Fibroblast of lung (primary cell): ENCODE data around the gene TBCB. TPM values are rescaled to one million over a fixed set of nuclear protein-coding genes. Genes with fewer than 3 reads are reported as not detected.
A peak's percentile ranks its signal among the peaks of the same experiment; 100 is the strongest.

Experiments used
- DNase-seq, 2 donors: peaks; one replicate each; pipeline versions ENCODE4 v3.0.0 to v3.0.0-alpha.2; 2010; ENCODE audit warnings: low read depth in 2 of 2
- H2AFZ ChIP-seq: 2 replicates; pipeline ENCODE4 v1.5.1; 2012; ENCODE audit warnings: low read length, control low read depth, inconsistent platforms
- H3K27ac ChIP-seq: 2 replicates; pipeline ENCODE4 v1.5.1; 2011; ENCODE audit warnings: low read length, control low read depth; ENCODE audit not compliant: insufficient read depth
- H3K27me3 ChIP-seq: 2 replicates; pipeline ENCODE4 v1.5.1; 2011; ENCODE audit warnings: mild to moderate bottlenecking, low read length; ENCODE audit not compliant: control insufficient read depth, insufficient read depth
- H3K36me3 ChIP-seq: 2 replicates; pipeline ENCODE4 v1.5.1; 2011; ENCODE audit warnings: low read length; ENCODE audit not compliant: control insufficient read depth, insufficient read depth
- H3K4me1 ChIP-seq: 2 replicates; pipeline ENCODE4 v1.5.1; 2011; ENCODE audit warnings: low read length; ENCODE audit not compliant: control insufficient read depth, insufficient read depth; ENCODE audit errors: extremely low read depth
- H3K4me2 ChIP-seq: 2 replicates; pipeline ENCODE4 v1.5.1; 2011; ENCODE audit warnings: low read length, control low read depth; ENCODE audit not compliant: insufficient read depth; ENCODE audit errors: extremely low read depth
- H3K4me3 ChIP-seq, 4 experiments: fragments of 200-600 bp in 1 of 4; sonication (generic) in 1 of 4; replicated peaks in 1 of 4; 2 replicates each; pipeline ENCODE4 v1.5.1; 2011 to 2016; ENCODE audit warnings: low read length in 4 of 4, low read depth in 3 of 4, mild to moderate bottlenecking in 3 of 4, control low read depth in 2 of 4, inconsistent platforms in 1 of 4, mixed read lengths in 1 of 4; ENCODE audit not compliant: insufficient read depth in 1 of 4; ENCODE audit errors: control extremely low read depth in 1 of 4
- H3K79me2 ChIP-seq: 2 replicates; pipeline ENCODE4 v1.5.1; 2012; ENCODE audit warnings: mild to moderate bottlenecking, low read length, inconsistent platforms; ENCODE audit not compliant: control insufficient read depth, insufficient read depth
- H3K9ac ChIP-seq: 2 replicates; pipeline ENCODE4 v1.5.1; 2011; ENCODE audit warnings: mild to moderate bottlenecking, low read length, control low read depth; ENCODE audit not compliant: insufficient read depth
- H3K9me3 ChIP-seq: 2 replicates; pipeline ENCODE4 v1.5.1; 2012; ENCODE audit warnings: low read depth, low read length; ENCODE audit not compliant: control insufficient read depth, insufficient read depth
- H4K20me1 ChIP-seq: 2 replicates; pipeline ENCODE4 v1.5.1; 2011; ENCODE audit warnings: low read length; ENCODE audit not compliant: control insufficient read depth, insufficient read depth; ENCODE audit errors: extremely low read depth
- EZH2 ChIP-seq: IDR thresholded peaks from 2 replicates; pipeline ENCODE4 v1.5.1; 2012; ENCODE audit warnings: low read length, control low read depth, mild to moderate bottlenecking; ENCODE audit errors: missing control alignments
- polyA plus RNA-seq, 2 donors: library from polyadenylated mRNA; depleted of rRNA in 1 of 2; stranded (reverse) in 1 of 2; unstranded in 1 of 2; fragments of >200 nt; gene quantifications; 2 replicates each; pipeline ENCODE4 v1.2.1, GENCODE V29; 2011 to 2012; ENCODE audit warnings: missing spikeins in 1 of 2
- total RNA-seq: library from RNA; depleted of rRNA; stranded (reverse); fragments of >200 nt; gene quantifications from 2 replicates; pipeline ENCODE4 v1.2.1, GENCODE V29; 2014
- TF ChIP-seq, protein P1 (sequence below), 2 donors: IDR thresholded peaks in 1 of 2; conservative IDR thresholded peaks in 1 of 2; 1 replicate in 1 of 2; 2 replicates in 1 of 2; pipeline ENCODE4 v1.5.1; 2011 to 2012; ENCODE audit warnings: low read length in 2 of 2, control low read depth in 1 of 2, inconsistent platforms in 1 of 2, low read depth in 1 of 2, mild to moderate bottlenecking in 1 of 2

TBCB gene
- total and polyA plus RNA-seq, 2 donors (not counting 1 experiment from before 2014, with no cell fraction given) = 194 to 249 TPM

DNA sequence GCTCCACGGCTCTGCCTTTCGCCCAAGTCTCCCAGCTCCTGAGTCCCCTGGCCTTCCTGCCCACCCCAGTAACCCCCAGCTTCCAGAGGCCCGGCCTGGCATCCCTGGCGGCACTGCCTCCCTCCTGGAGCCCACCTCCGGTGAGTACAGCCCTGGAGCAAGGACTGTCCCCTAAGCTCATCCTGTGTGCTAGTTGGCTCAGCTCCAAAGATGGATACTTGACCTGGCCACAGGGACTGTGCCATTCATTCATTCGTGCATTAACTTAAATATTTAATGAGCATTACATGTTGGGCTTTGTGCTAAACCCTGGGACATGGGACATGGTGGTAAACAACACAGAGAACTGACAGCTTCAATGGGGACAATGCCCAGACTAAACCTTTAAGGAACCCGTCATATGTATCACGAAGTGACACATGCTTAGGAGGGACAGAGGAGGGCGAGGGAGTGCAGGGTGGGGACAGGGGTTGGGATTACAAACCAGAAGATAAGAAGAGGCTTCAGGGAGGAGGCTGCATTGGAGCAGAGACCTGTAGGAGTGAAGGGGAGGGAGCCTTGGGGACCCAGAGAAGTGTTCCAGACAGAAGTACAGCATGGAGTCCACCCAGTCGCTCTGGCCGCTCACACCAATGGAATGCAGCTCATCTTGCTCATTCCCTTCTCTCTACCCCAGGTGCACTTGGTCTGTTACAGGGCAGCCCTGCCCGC is 11.3 kb upstream of the TBCB start:
- Histone ChIP-seq H4K20me1 (no peaks in the 10 kb centered on the region), H3K27me3 (no peaks in the 10 kb centered on the region), H3K4me1 (no peaks in the 10 kb centered on the region), H3K4me3 (no peak overlapping the region), H3K36me3 (peaks cover 20% of the 10 kb centered on the region), H2AFZ (no peak overlapping the region), H3K27ac (no peak overlapping the region), H3K79me2 (no peaks in the 10 kb centered on the region), H3K9me3 (no peaks in the 10 kb centered on the region), H3K9ac (no peak overlapping the region), H3K4me2 (no peak overlapping the region)
- peak in 1 of 2 donors; percentile 25 for DNase-seq
- TF ChIP-seq, protein P1, sequence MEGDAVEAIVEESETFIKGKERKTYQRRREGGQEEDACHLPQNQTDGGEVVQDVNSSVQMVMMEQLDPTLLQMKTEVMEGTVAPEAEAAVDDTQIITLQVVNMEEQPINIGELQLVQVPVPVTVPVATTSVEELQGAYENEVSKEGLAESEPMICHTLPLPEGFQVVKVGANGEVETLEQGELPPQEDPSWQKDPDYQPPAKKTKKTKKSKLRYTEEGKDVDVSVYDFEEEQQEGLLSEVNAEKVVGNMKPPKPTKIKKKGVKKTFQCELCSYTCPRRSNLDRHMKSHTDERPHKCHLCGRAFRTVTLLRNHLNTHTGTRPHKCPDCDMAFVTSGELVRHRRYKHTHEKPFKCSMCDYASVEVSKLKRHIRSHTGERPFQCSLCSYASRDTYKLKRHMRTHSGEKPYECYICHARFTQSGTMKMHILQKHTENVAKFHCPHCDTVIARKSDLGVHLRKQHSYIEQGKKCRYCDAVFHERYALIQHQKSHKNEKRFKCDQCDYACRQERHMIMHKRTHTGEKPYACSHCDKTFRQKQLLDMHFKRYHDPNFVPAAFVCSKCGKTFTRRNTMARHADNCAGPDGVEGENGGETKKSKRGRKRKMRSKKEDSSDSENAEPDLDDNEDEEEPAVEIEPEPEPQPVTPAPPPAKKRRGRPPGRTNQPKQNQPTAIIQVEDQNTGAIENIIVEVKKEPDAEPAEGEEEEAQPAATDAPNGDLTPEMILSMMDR (conservative IDR thresholded peaks at IDR 0.05 in 1 of 2, IDR thresholded peaks at IDR 0.05 in 1 of 2; ENCODE audit: low read depth in 1 of 2, low read length in 2 of 2) = no peak
- no peak for TF ChIP-seq EZH2

DNA sequence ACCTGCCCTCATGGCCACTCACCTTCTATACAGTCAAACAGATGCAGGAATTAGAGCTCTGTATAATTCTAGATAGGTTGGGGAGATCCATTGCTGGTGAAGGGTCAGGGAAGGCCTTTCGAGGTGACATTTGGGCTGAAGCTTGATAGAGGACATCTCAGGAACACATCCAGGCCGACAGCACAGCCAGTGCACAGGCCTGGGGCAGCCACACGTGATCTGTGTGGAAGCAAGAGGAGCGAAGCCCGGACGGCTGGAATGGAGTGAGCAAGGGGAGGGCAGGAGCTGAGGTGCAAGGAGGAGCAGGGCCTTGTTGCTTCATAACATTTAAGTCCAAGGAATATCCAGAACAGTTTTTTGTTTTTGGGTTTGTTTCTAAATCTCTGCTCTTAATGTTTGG is 8.8 kb upstream of the TBCB start:
- TF ChIP-seq, protein P1 (conservative IDR thresholded peaks at IDR 0.05 in 1 of 2, IDR thresholded peaks at IDR 0.05 in 1 of 2; ENCODE audit: low read depth in 1 of 2, low read length in 2 of 2) = no peak
- TF ChIP-seq EZH2 = no peak
- H3K79me2 ChIP-seq = no peaks in the 10 kb centered on the region
- H4K20me1 ChIP-seq = no peaks in the 10 kb centered on the region
- H3K27ac ChIP-seq = no peak overlapping the region
- no peaks in the 10 kb centered on the region for H3K27me3 ChIP-seq
- no peak overlapping the region for H2AFZ ChIP-seq
- H3K36me3 ChIP-seq = peaks cover 12% of the 10 kb centered on the region
- H3K9me3 ChIP-seq = no peaks in the 10 kb centered on the region
- no peak overlapping the region for H3K9ac ChIP-seq
- no peak overlapping the region for H3K4me2 ChIP-seq
- no peak overlapping the region for H3K4me3 ChIP-seq
- no peak for DNase-seq
- no peaks in the 10 kb centered on the region for H3K4me1 ChIP-seq

DNA sequence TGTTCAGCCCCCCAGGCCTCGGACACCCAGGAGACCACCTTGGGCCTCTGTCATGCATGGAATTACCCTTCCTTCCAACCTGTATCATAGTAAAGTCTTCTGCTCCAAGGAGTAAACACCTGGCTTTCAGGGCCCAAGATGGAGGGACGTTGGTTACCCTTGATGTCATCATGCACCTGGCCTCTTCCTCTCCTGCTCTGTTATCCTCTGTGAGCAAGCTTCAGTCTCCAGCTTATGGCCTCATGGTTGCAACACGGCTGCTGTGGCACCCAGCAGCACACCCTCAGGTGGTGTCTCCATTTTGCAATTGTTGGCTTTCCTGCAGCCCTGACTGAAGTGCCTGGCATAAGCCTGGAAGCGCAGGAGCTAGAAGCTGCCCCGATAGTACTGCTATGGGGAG is 8.3 kb upstream of the TBCB start:
- Histone ChIP-seq H3K4me2 (no peak overlapping the region), H4K20me1 (no peaks in the 10 kb centered on the region), H2AFZ (no peak overlapping the region), H3K9me3 (no peaks in the 10 kb centered on the region), H3K9ac (no peak overlapping the region), H3K36me3 (peaks cover 10% of the 10 kb centered on the region), H3K27ac (no peak overlapping the region), H3K4me1 (no peaks in the 10 kb centered on the region), H3K27me3 (no peaks in the 10 kb centered on the region), H3K4me3 (no peak overlapping the region), H3K79me2 (no peaks in the 10 kb centered on the region)
- no peak for TF ChIP-seq EZH2
- TF ChIP-seq, protein P1 (conservative IDR thresholded peaks at IDR 0.05 in 1 of 2, IDR thresholded peaks at IDR 0.05 in 1 of 2; ENCODE audit: low read depth in 1 of 2, low read length in 2 of 2) = no peak
- no peak for DNase-seq
